Ramos (cell line): ENCODE measurements around the gene MEGF10.
"Not testable (repeated sequence)": the region's sequence is repeated elsewhere in the genome, so short reads cannot be mapped to it uniquely, and the experiment has no call there.

ENCODE experiments used
- in situ Hi-C: fragments of 300-500 bp; cut with MboI; formaldehyde crosslinking; loops from one replicate; pipeline ENCODE4 v1.14.3; 2022; ENCODE audit warnings: low sequenced_read_pairs; ENCODE audit not compliant: unreplicated experiment

MEGF10 gene

GRCh38 chr5:127297348-127298035 is 6.9 kb downstream of the MEGF10 start:
- in situ Hi-C loops, result no loop called here

GRCh38 chr5:127298036-127298429 is 7.4 kb downstream of the MEGF10 start:
- in situ Hi-C loops, result no loop called here

- in situ Hi-C loops, result no loop called here
These were observed 8.1 kb downstream of the MEGF10 start for GRCh38 chr5:127298656-127299055.

GRCh38 chr5:127299678-127300077 is 9.1 kb downstream of the MEGF10 start:
- in situ Hi-C loops, result no loop called here

- in situ Hi-C loops, result no loop called here
These were observed 11.9 kb downstream of the MEGF10 start for GRCh38 chr5:127302509-127302908.

GRCh38 chr5:127303404-127303803 is 12.8 kb downstream of the MEGF10 start:
- in situ Hi-C loops, result no loop called here

- in situ Hi-C loops, result no loop called here
These were observed 14.9 kb downstream of the MEGF10 start for GRCh38 chr5:127305493-127305892.

GRCh38 chr5:127306036-127306435 is 15.4 kb downstream of the MEGF10 start:
- in situ Hi-C loops, result no loop called here

GRCh38 chr5:127306647-127307046 is 16.1 kb downstream of the MEGF10 start:
- in situ Hi-C loops, result no loop called here

- in situ Hi-C loops, result no loop called here
These were observed 17.3 kb downstream of the MEGF10 start for GRCh38 chr5:127307868-127308267.

- in situ Hi-C loops, result not testable (repeated sequence)
These were observed 17.7 kb downstream of the MEGF10 start for GRCh38 chr5:127308325-127308724.

GRCh38 chr5:127308945-127309344 is 18.3 kb downstream of the MEGF10 start:
- in situ Hi-C loops, result no loop called here

GRCh38 chr5:127311349-127311748 is 20.8 kb downstream of the MEGF10 start:
- in situ Hi-C loops, result loop anchor here (10.0 kb wide), 1 partner anchor 647 kb away; no protein-coding TSS in a partner anchor

GRCh38 chr5:127311781-127312525 is 21.4 kb downstream of the MEGF10 start:
- in situ Hi-C loops, result loop anchor here (10.0 kb wide), 1 partner anchor 647 kb away; no protein-coding TSS in a partner anchor

GRCh38 chr5:127313379-127313778 is 22.8 kb downstream of the MEGF10 start:
- in situ Hi-C loops, result loop anchor here (10.0 kb wide), 1 partner anchor 649 kb away; no protein-coding TSS in a partner anchor

- in situ Hi-C loops, result loop anchor here (10.0 kb wide), 1 partner anchor 649 kb away; no protein-coding TSS in a partner anchor
These were observed 23.4 kb downstream of the MEGF10 start for GRCh38 chr5:127313847-127314473.

- in situ Hi-C loops, result loop anchor here (10.0 kb wide), 1 partner anchor 651 kb away; no protein-coding TSS in a partner anchor
These were observed 25.4 kb downstream of the MEGF10 start for GRCh38 chr5:127316011-127316410.

GRCh38 chr5:127317385-127317784 is 26.8 kb downstream of the MEGF10 start:
- in situ Hi-C loops, result loop anchor here (10.0 kb wide), 1 partner anchor 653 kb away; no protein-coding TSS in a partner anchor

- in situ Hi-C loops, result no loop called here
These were observed 29.7 kb downstream of the MEGF10 start for GRCh38 chr5:127320032-127320965.

GRCh38 chr5:127321465-127321864 is 30.9 kb downstream of the MEGF10 start:
- in situ Hi-C loops, result no loop called here
